Stimulated activated CD8-positive, alpha-beta memory T cell treated with anti-CD3 and anti-CD28 coated beads, Interleukin-15, amount 100 ng/mL, for 4 hours (primary cell): Measurements from ENCODE around the gene LRRC8B.
A peak's percentile ranks its signal among the peaks of the same experiment; 100 is the strongest.
"Not testable (repeated sequence)": the region's sequence is repeated elsewhere in the genome, so short reads cannot be mapped to it uniquely, and the experiment has no call there.

ENCODE experiments used
- DNase-seq, 2 donors: peaks; one replicate each; pipeline ENCODE4 v3.0.0-alpha.2; 2020; ENCODE audit warnings: low read depth in 2 of 2

The LRRC8B gene

GRCh38 chr1:89523572-89524368, 859 bp upstream of the LRRC8B start:
- peak in 1 of 2 donors; percentile 50 for DNase-seq

- peak; percentile 11 to 21 for DNase-seq
These were observed 683 bp downstream of the LRRC8B start for GRCh38 chr1:89525169-89525855.

GRCh38 chr1:89527256-89527655, 2.6 kb downstream of the LRRC8B start:
- DNase-seq, result no peak

- no peak for DNase-seq
These were observed 3.2 kb downstream of the LRRC8B start for GRCh38 chr1:89527750-89528381.

- DNase-seq, result no peak
These were observed 3.8 kb downstream of the LRRC8B start for GRCh38 chr1:89528382-89528780.

- no peak for DNase-seq
These were observed 4.6 kb downstream of the LRRC8B start for GRCh38 chr1:89529196-89529595.

- no peak for DNase-seq
These were observed 5.9 kb downstream of the LRRC8B start for GRCh38 chr1:89530444-89531089.

GRCh38 chr1:89531480-89532139, 7.0 kb downstream of the LRRC8B start:
- DNase-seq, result no peak

GRCh38 chr1:89532228-89532627, 7.6 kb downstream of the LRRC8B start:
- no peak for DNase-seq

- no peak for DNase-seq
These were observed 8.2 kb downstream of the LRRC8B start for GRCh38 chr1:89532866-89533265.

GRCh38 chr1:89535537-89535936, 10.9 kb downstream of the LRRC8B start:
- no peak for DNase-seq

- DNase-seq, result no peak
These were observed 12.1 kb downstream of the LRRC8B start for GRCh38 chr1:89536555-89537341.

- DNase-seq, result no peak
These were observed 13.7 kb downstream of the LRRC8B start for GRCh38 chr1:89538361-89538760.

- no peak for DNase-seq
These were observed 14.5 kb downstream of the LRRC8B start for GRCh38 chr1:89539128-89539527.

GRCh38 chr1:89540406-89540970, 15.9 kb downstream of the LRRC8B start:
- no peak for DNase-seq

- no peak for DNase-seq
These were observed 17.7 kb downstream of the LRRC8B start for GRCh38 chr1:89542345-89542744.

- DNase-seq, result not testable (repeated sequence)
These were observed 19.0 kb downstream of the LRRC8B start for GRCh38 chr1:89543632-89544031.

GRCh38 chr1:89545264-89546038, 20.8 kb downstream of the LRRC8B start:
- DNase-seq, result peak in 1 of 2 donors; percentile 41

GRCh38 chr1:89546082-89546889, 21.7 kb downstream of the LRRC8B start:
- DNase-seq, result no peak
